Measurements from ENCODE around the gene XIRP1. TPM values are rescaled to one million over a fixed set of nuclear protein-coding genes. Genes with fewer than 3 reads are reported as not detected.

XIRP1 gene
- total and polyA plus RNA-seq, 7 experiments from 2014 or later, result 0.07 TPM; not detected in 6

- ATAC-seq, result no peak
- Histone ChIP-seq H3K4me3 (ENCODE audit: low read length) (no peak overlapping the region), H3K36me3 (ENCODE audit: control insufficient read depth in 2 of 3, insufficient read depth in 3 of 3, low read length in 3 of 3) (peaks cover 0 to 5% (median 0%) of the 10 kb centered on the region in 3 experiments), H3K27me3 (ENCODE audit: control insufficient read depth in 2 of 2, insufficient read depth in 2 of 2, low read length in 2 of 2) (no peaks in the 10 kb centered on the region), H3K9me3 (ENCODE audit: control insufficient read depth in 2 of 3, low read length in 3 of 3) (no peaks in the 10 kb centered on the region), H3K27ac (ENCODE audit: low read depth, low read length) (no peak overlapping the region), H3K4me1 (ENCODE audit: control insufficient read depth in 2 of 2, insufficient read depth in 2 of 2, low read length in 2 of 2) (no peaks in the 10 kb centered on the region)
- DNase-seq, result no peak
- no peaks in the 10 kb centered on the region for H3K27me3 Mint-ChIP-seq
- intact Hi-C loops (cut with micrococcal nuclease), result no loop called here
- CTCF ChIA-PET, result interaction anchor here (0.5 kb wide), 1 partner anchor 41 kb away, joined by 3 read pairs; no protein-coding TSS in a partner anchor
- POLR2A ChIA-PET, result interaction anchor here (1.4 kb wide), 1 partner anchor 20 kb away, joined by 3 read pairs; no protein-coding TSS in a partner anchor
- peak overlapping the region in 2 of 9 donors; percentile 59 to 65 for H3K27ac Mint-ChIP-seq
- peaks cover 5 to 25% (median 9%) of the 10 kb centered on the region in 7 donors for H3K4me1 Mint-ChIP-seq
- H3K9me3 Mint-ChIP-seq, result no peaks in the 10 kb centered on the region
- no peak overlapping the region for H3K4me3 Mint-ChIP-seq
- H3K36me3 Mint-ChIP-seq, result peaks cover 0 to 12% (median 4%) of the 10 kb centered on the region in 5 donors
These were observed 55.6 kb downstream of the XIRP1 start for GRCh38 chr3:39136533-39137434.

GRCh38 chr3:39135170-39135805 is 57.1 kb downstream of the XIRP1 start:
- no peaks in the 10 kb centered on the region for H3K4me1 ChIP-seq (ENCODE audit: control insufficient read depth in 2 of 2, insufficient read depth in 2 of 2, low read length in 2 of 2)
- H3K27ac ChIP-seq (ENCODE audit: low read depth, low read length), result no peak overlapping the region
- Mint-ChIP-seq H3K9me3 (no peaks in the 10 kb centered on the region), H3K4me3 (no peak overlapping the region), H3K4me1 (peaks cover 0 to 23% (median 3%) of the 10 kb centered on the region in 7 donors), H3K27ac (no peak overlapping the region), H3K36me3 (peaks cover 0 to 8% (median 3%) of the 10 kb centered on the region in 5 donors), H3K27me3 (no peaks in the 10 kb centered on the region)
- no peaks in the 10 kb centered on the region for H3K9me3 ChIP-seq (ENCODE audit: control insufficient read depth in 2 of 3, low read length in 3 of 3)
- CTCF ChIA-PET, result interaction anchor here (1.0 to 1.7 kb wide), 2 partner anchors 29 to 42 kb away, joined by 3 to 4 read pairs; no protein-coding TSS in a partner anchor
- DNase-seq (no peak), ATAC-seq (no peak)
- H3K4me3 ChIP-seq (ENCODE audit: low read length), result no peak overlapping the region
- no peaks in the 10 kb centered on the region for H3K36me3 ChIP-seq (ENCODE audit: control insufficient read depth in 2 of 3, insufficient read depth in 3 of 3, low read length in 3 of 3)
- no peaks in the 10 kb centered on the region for H3K27me3 ChIP-seq (ENCODE audit: control insufficient read depth in 2 of 2, insufficient read depth in 2 of 2, low read length in 2 of 2)
- POLR2A ChIA-PET, result no interaction called here
- intact Hi-C loops (cut with micrococcal nuclease), result no loop called here

- ChIA-PET POLR2A (interaction anchor here (0.7 kb wide), 1 partner anchor 1983 kb away, joined by 3 read pairs; no protein-coding TSS in a partner anchor), CTCF (no interaction called here)
- ATAC-seq (no peak), DNase-seq (no peak)
- Mint-ChIP-seq H3K9me3 (no peaks in the 10 kb centered on the region), H3K27me3 (no peaks in the 10 kb centered on the region), H3K36me3 (peaks cover 0 to 8% (median 4%) of the 10 kb centered on the region in 5 donors), H3K4me1 (peaks cover 0 to 26% (median 3%) of the 10 kb centered on the region in 7 donors), H3K27ac (peak overlapping the region in 1 of 9 donors; percentile 41), H3K4me3 (no peak overlapping the region)
- H3K36me3 ChIP-seq (ENCODE audit: control insufficient read depth in 2 of 3, insufficient read depth in 3 of 3, low read length in 3 of 3), result no peaks in the 10 kb centered on the region
- no peaks in the 10 kb centered on the region for H3K27me3 ChIP-seq (ENCODE audit: control insufficient read depth in 2 of 2, insufficient read depth in 2 of 2, low read length in 2 of 2)
- intact Hi-C loops (cut with micrococcal nuclease), result no loop called here
- H3K27ac ChIP-seq (ENCODE audit: low read depth, low read length), result no peak overlapping the region
- H3K4me3 ChIP-seq (ENCODE audit: low read length), result no peak overlapping the region
- no peaks in the 10 kb centered on the region for H3K4me1 ChIP-seq (ENCODE audit: control insufficient read depth in 2 of 2, insufficient read depth in 2 of 2, low read length in 2 of 2)
- H3K9me3 ChIP-seq (ENCODE audit: control insufficient read depth in 2 of 3, low read length in 3 of 3), result no peaks in the 10 kb centered on the region
These were observed 58.1 kb downstream of the XIRP1 start for GRCh38 chr3:39134305-39134704.

GRCh38 chr3:39133822-39134221 is 58.6 kb downstream of the XIRP1 start:
- H3K4me1 ChIP-seq (ENCODE audit: control insufficient read depth in 2 of 2, insufficient read depth in 2 of 2, low read length in 2 of 2), result no peaks in the 10 kb centered on the region
- DNase-seq, result no peak
- ChIA-PET CTCF (no interaction called here), POLR2A (interaction anchor here (0.7 kb wide), 1 partner anchor 1984 kb away, joined by 3 read pairs; no protein-coding TSS in a partner anchor)
- Mint-ChIP-seq H3K4me3 (no peak overlapping the region), H3K9me3 (no peaks in the 10 kb centered on the region), H3K4me1 (peaks cover 0 to 24% (median 3%) of the 10 kb centered on the region in 7 donors), H3K36me3 (peaks cover 0 to 8% (median 4%) of the 10 kb centered on the region in 5 donors), H3K27ac (peak overlapping the region in 2 of 9 donors; percentile 41 to 64), H3K27me3 (no peaks in the 10 kb centered on the region)
- intact Hi-C loops (cut with micrococcal nuclease), result no loop called here
- ATAC-seq, result no peak
- H3K27me3 ChIP-seq (ENCODE audit: control insufficient read depth in 2 of 2, insufficient read depth in 2 of 2, low read length in 2 of 2), result no peaks in the 10 kb centered on the region
- no peaks in the 10 kb centered on the region for H3K36me3 ChIP-seq (ENCODE audit: control insufficient read depth in 2 of 3, insufficient read depth in 3 of 3, low read length in 3 of 3)
- no peaks in the 10 kb centered on the region for H3K9me3 ChIP-seq (ENCODE audit: control insufficient read depth in 2 of 3, low read length in 3 of 3)
- no peak overlapping the region for H3K27ac ChIP-seq (ENCODE audit: low read depth, low read length)
- no peak overlapping the region for H3K4me3 ChIP-seq (ENCODE audit: low read length)

Small RNA genes within 50 kb of the gene (microRNA-seq; reads per million reads assigned to microRNA genes)
- not detected for gene MIR6822 (ENCODE audit: borderline microRNAs expressed)

Other genes starting within 250 kb of the XIRP1 start
- under 1 TPM; 0.07 to 0.32 (median 0.19) TPM for gene SCN11A, start 140.7 kb downstream of the XIRP1 start, total RNA-seq
- not detected for gene SCN11A, start 140.7 kb downstream of the XIRP1 start, polyA plus RNA-seq
- 10 to 100 TPM; 46.7 to 97.7 (median 68.0) TPM for gene WDR48, start 140.6 kb downstream of the XIRP1 start, total RNA-seq
- 10 to 100 TPM; 37.5 to 46.6 TPM for gene WDR48, start 140.6 kb downstream of the XIRP1 start, polyA plus RNA-seq
- 10 to 100 TPM; 28.2 to 58.5 (median 44.6) TPM for gene GORASP1, start 85.0 kb downstream of the XIRP1 start, total RNA-seq
- 10 to 100 TPM; 14.8 to 22.0 TPM for gene GORASP1, start 85.0 kb downstream of the XIRP1 start, polyA plus RNA-seq
- gene TTC21A, start 84.9 kb downstream of the XIRP1 start, total RNA-seq, result 1 to 10 TPM; 2.8 to 9.7 (median 5.3) TPM
- under 1 TPM; 0.37 to 0.63 TPM for gene TTC21A, start 84.9 kb downstream of the XIRP1 start, polyA plus RNA-seq
- 100 to 1,000 TPM in 2 of 5 experiments, 10 to 100 TPM in 3; 13.7 to 319 (median 22.9) TPM for gene CSRNP1, start 39.0 kb downstream of the XIRP1 start, total RNA-seq
- gene CSRNP1, start 39.0 kb downstream of the XIRP1 start, polyA plus RNA-seq, result 10 to 100 TPM in 1 of 2 donors, 1 to 10 TPM in 1; 9.8 to 12.1 TPM
- gene CX3CR1, start 87.4 kb upstream of the XIRP1 start, total RNA-seq, result 10 to 100 TPM in 1 of 5 experiments, 1 to 10 TPM in 2, under 1 TPM in 2; 0.54 to 66.6 (median 3.3) TPM
- gene CX3CR1, start 87.4 kb upstream of the XIRP1 start, polyA plus RNA-seq, result 1 to 10 TPM; 1.0 to 1.1 TPM
- 10 to 100 TPM in 1 of 5 experiments, 1 to 10 TPM in 1, under 1 TPM in 1, not detected in 2; 0.43 to 10.7 (median 1.3) TPM for gene CCR8, start 137.1 kb upstream of the XIRP1 start, total RNA-seq
- not detected for gene CCR8, start 137.1 kb upstream of the XIRP1 start, polyA plus RNA-seq
- 10 to 100 TPM; 30.3 to 50.2 (median 46.8) TPM for gene SLC25A38, start 190.8 kb upstream of the XIRP1 start, total RNA-seq
- gene SLC25A38, start 190.8 kb upstream of the XIRP1 start, polyA plus RNA-seq, result 10 to 100 TPM; 45.0 to 53.7 TPM
- 1,000 to 10,000 TPM; 1,411 to 1,898 (median 1,693) TPM for gene RPSA, start 214.1 kb upstream of the XIRP1 start, total RNA-seq
- gene RPSA, start 214.1 kb upstream of the XIRP1 start, polyA plus RNA-seq, result 1,000 to 10,000 TPM; 1,357 to 1,450 TPM

Data from naive thymus-derived CD4-positive, alpha-beta T cell (primary cell).